DND-41 (cell line): Measurements from ENCODE around the gene PLCG1.

Experiments
- ATAC-seq: fragments of 200-7000 bp; cut with Tn5 transposase; 3 replicates; pipeline ENCODE4 v1.9.1; 2021; ENCODE audit warnings: low read depth; ENCODE audit not compliant: insufficient read depth
- DNase-seq: peaks from one replicate; pipeline ENCODE4 v3.0.0-alpha.2; 2020
- H2AFZ ChIP-seq: 2 replicates; pipeline ENCODE4 v1.6.0; 2012; ENCODE audit warnings: low read depth, low read length
- H3K27ac ChIP-seq: 2 replicates; pipeline ENCODE4 v1.5.1; 2012; ENCODE audit warnings: low read length, inconsistent platforms
- H3K27me3 ChIP-seq: fragments of 200-600 bp; sonication (generic); 2 replicates; pipeline ENCODE4 v1.6.0; 2012; ENCODE audit warnings: low read length, mild to moderate bottlenecking, inconsistent platforms; ENCODE audit not compliant: insufficient read depth, poor library complexity
- H3K36me3 ChIP-seq: 2 replicates; pipeline ENCODE4 v1.5.1; 2012; ENCODE audit warnings: low read length, inconsistent platforms; ENCODE audit not compliant: insufficient read depth
- H3K4me1 ChIP-seq: 2 replicates; pipeline ENCODE4 v1.5.1; 2012; ENCODE audit warnings: mild to moderate bottlenecking, low read length; ENCODE audit not compliant: insufficient read depth
- H3K4me2 ChIP-seq: 2 replicates; pipeline ENCODE4 v1.6.0; 2012; ENCODE audit warnings: mild to moderate bottlenecking, moderate library complexity, low read length, inconsistent platforms; ENCODE audit not compliant: insufficient read depth
- H3K4me3 ChIP-seq, 2 experiments: fragments of 200-600 bp in 1 of 2; shearing (Covaris generic) in 1 of 2; 2 replicates each; pipeline ENCODE4 v1.5.1; 2012 to 2016; ENCODE audit warnings: inconsistent platforms in 2 of 2, low read length in 2 of 2, mild to moderate bottlenecking in 2 of 2, low read depth in 1 of 2, moderate library complexity in 1 of 2
- H3K79me2 ChIP-seq: 2 replicates; pipeline ENCODE4 v1.6.0; 2012; ENCODE audit warnings: low read length, inconsistent platforms; ENCODE audit not compliant: insufficient read depth
- H3K9ac ChIP-seq: 2 replicates; pipeline ENCODE4 v1.6.0; 2012; ENCODE audit warnings: low read depth, mild to moderate bottlenecking, inconsistent platforms, low read length, moderate library complexity
- H3K9me3 ChIP-seq: 2 replicates; pipeline ENCODE4 v1.5.1; 2012; ENCODE audit warnings: low read length, moderate library complexity, mild to moderate bottlenecking, inconsistent platforms; ENCODE audit not compliant: insufficient read depth, severe bottlenecking
- H4K20me1 ChIP-seq: 2 replicates; pipeline ENCODE4 v1.6.0; 2012; ENCODE audit warnings: low read length; ENCODE audit not compliant: insufficient read depth
- CTCF ChIP-seq: IDR thresholded peaks from 2 replicates; pipeline ENCODE4 v1.5.1; 2012; ENCODE audit warnings: borderline replicate concordance, low read length, moderate library complexity, mild to moderate bottlenecking; ENCODE audit not compliant: poor library complexity, severe bottlenecking; ENCODE audit errors: extremely low read depth
- EZH2 ChIP-seq: IDR thresholded peaks from 3 replicates; pipeline ENCODE4 v1.6.1; 2012; ENCODE audit warnings: borderline replicate concordance, low read depth, mild to moderate bottlenecking, moderate library complexity, low read length, inconsistent platforms; ENCODE audit not compliant: severe bottlenecking

PLCG1 gene

GRCh38 chr20:41202426-41202825 is 65.1 kb downstream of the PLCG1 start:
- H3K9ac ChIP-seq: no peak overlapping the region
- H3K4me2 ChIP-seq: no peak overlapping the region
- no peaks in the 10 kb centered on the region for H4K20me1 ChIP-seq
- no peak overlapping the region for H3K27ac ChIP-seq
- H2AFZ ChIP-seq: no peak overlapping the region
- H3K36me3 ChIP-seq: peaks cover 24% of the 10 kb centered on the region
- no peaks in the 10 kb centered on the region for H3K79me2 ChIP-seq
- peaks cover 9% of the 10 kb centered on the region for H3K9me3 ChIP-seq
- no peaks in the 10 kb centered on the region for H3K27me3 ChIP-seq
- H3K4me1 ChIP-seq: no peaks in the 10 kb centered on the region
- TF ChIP-seq EZH2 (no peak), CTCF (no peak)
- ATAC-seq: no peak
- no peak for DNase-seq
- no peak overlapping the region for H3K4me3 ChIP-seq

GRCh38 chr20:41203660-41204059 is 66.3 kb downstream of the PLCG1 start:
- TF ChIP-seq CTCF (no peak), EZH2 (no peak)
- no peak for DNase-seq

GRCh38 chr20:41204304-41205265 is 67.2 kb downstream of the PLCG1 start:
- no peaks in the 10 kb centered on the region for H3K27me3 ChIP-seq
- TF ChIP-seq EZH2 (no peak), CTCF (no peak)
- H4K20me1 ChIP-seq: no peaks in the 10 kb centered on the region
- no peaks in the 10 kb centered on the region for H3K79me2 ChIP-seq
- H3K9ac ChIP-seq: no peak overlapping the region
- no peaks in the 10 kb centered on the region for H3K4me1 ChIP-seq
- no peak overlapping the region for H2AFZ ChIP-seq
- DNase-seq (no peak), ATAC-seq (no peak)
- no peak overlapping the region for H3K27ac ChIP-seq
- H3K36me3 ChIP-seq: peaks cover 24% of the 10 kb centered on the region
- no peak overlapping the region for H3K4me2 ChIP-seq
- H3K4me3 ChIP-seq: no peak overlapping the region
- H3K9me3 ChIP-seq: no peaks in the 10 kb centered on the region

More at GRCh38 chr20:41203660-41204059, 66.3 kb downstream of the PLCG1 start:
- Histone ChIP-seq H3K4me2 (no peak overlapping the region), H2AFZ (no peak overlapping the region), H4K20me1 (no peaks in the 10 kb centered on the region), H3K4me1 (no peaks in the 10 kb centered on the region), H3K9ac (no peak overlapping the region), H3K27ac (no peak overlapping the region), H3K4me3 (no peak overlapping the region), H3K9me3 (peaks cover 7% of the 10 kb centered on the region), H3K36me3 (peaks cover 24% of the 10 kb centered on the region), H3K27me3 (no peaks in the 10 kb centered on the region), H3K79me2 (no peaks in the 10 kb centered on the region)
- ATAC-seq: no peak
